Urinary bladder (tissue), 4 donors: ENCODE data around the gene GPR137B. TPM values are rescaled to one million over a fixed set of nuclear protein-coding genes. Genes with fewer than 3 reads are reported as not detected.

ENCODE experiments used
- DNase-seq: peaks from one replicate; pipeline ENCODE4 v3.0.0-alpha.2; 2015; ENCODE audit errors: extremely low spot score
- H3K27ac ChIP-seq: one replicate; pipeline ENCODE4 v1.5.1; 2013; ENCODE audit warnings: low read depth, mild to moderate bottlenecking, moderate library complexity
- H3K36me3 ChIP-seq: one replicate; pipeline ENCODE4 v1.6.1; 2013; ENCODE audit warnings: mild to moderate bottlenecking, moderate library complexity; ENCODE audit not compliant: insufficient read depth
- H3K4me1 ChIP-seq: one replicate; pipeline ENCODE4 v1.6.1; 2013; ENCODE audit warnings: mild to moderate bottlenecking, moderate library complexity; ENCODE audit not compliant: insufficient read depth
- H3K4me3 ChIP-seq: one replicate; pipeline ENCODE4 v1.5.1; 2013; ENCODE audit warnings: low read depth, low read length
- WGBS: extraction: QIAGEN DNeasy Blood & Tissue Kit; methylation state at CpG from one replicate; pipeline ENCODE4 v1.1.7; 2013; 5-methylcytosine and 5-hydroxymethylcytosine counted together
- polyA plus RNA-seq: library from polyadenylated mRNA; stranded (reverse); fragments of 200-250 nt; gene quantifications from one replicate; pipeline ENCODE4 v1.2.3, GENCODE V29; 2013
- total RNA-seq: library from RNA; depleted of rRNA; stranded (reverse); fragments of >200 nt; gene quantifications from one replicate; pipeline ENCODE4 v1.2.3, GENCODE V29; 2014
- donor health status: healthy with polysubstance abuse.
- donor health status: healthy.

Gene GPR137B
- total and polyA plus RNA-seq, 2 donors, result 20.1 to 21.1 TPM

DNA sequence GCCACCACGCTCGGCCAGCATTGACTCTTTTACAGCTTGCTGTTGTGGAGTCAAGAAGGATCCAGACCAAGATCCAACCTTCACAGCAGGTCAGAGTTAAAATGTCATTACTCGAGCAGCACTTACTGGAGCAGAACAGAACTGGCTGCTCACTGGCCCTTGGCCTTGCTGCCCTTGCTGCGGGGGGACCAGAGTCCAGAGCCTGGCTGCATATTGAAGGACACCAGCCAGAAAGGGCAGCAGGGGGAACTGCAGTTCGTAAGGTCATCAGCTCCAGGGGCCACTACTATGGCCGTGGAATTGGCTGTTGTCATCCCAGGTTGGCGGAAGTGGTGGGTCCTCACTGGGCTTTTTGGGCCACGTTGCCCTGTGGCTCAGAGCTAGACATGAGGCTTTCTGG lies 15.3 kb upstream of the GPR137B start:
- WGBS, result 93% methylated on average over 8 of the region's 8 CpGs
- Histone ChIP-seq H3K27ac (no peak overlapping the region), H3K4me1 (no peaks in the 10 kb centered on the region), H3K36me3 (no peaks in the 10 kb centered on the region), H3K4me3 (no peak overlapping the region)
- DNase-seq, result no peak

DNA sequence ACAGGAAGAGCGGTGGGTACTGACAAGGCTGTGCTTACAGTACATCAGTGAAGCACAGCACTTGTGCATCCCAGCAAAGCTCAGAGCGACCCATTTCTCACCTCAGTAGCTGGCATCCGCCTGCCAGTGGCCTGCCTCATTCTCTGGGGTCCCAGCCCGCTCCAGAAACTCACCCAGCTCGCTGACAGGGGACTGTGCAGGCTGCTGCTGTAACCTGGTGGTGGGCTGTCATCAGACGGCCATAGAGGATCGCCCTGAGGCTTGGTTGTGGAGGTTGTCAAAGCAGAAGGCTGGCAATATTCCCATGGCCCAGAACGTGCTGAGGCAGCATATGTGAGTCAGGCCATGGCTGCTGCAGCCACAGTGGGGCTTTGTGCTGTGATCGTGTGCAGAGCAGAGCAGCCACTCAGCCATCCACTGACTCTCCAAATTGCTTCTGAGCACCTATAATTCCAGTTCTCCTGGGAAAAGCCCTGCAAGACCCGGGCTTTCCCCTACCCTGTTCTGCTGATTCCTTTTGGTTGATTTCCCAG lies 13.6 kb upstream of the GPR137B start:
- H3K27ac ChIP-seq, result no peak overlapping the region
- no peaks in the 10 kb centered on the region for H3K36me3 ChIP-seq
- DNase-seq, result no peak
- no peaks in the 10 kb centered on the region for H3K4me1 ChIP-seq
- no peak overlapping the region for H3K4me3 ChIP-seq
- 77% methylated on average over 10 of the region's 10 CpGs for WGBS

DNA sequence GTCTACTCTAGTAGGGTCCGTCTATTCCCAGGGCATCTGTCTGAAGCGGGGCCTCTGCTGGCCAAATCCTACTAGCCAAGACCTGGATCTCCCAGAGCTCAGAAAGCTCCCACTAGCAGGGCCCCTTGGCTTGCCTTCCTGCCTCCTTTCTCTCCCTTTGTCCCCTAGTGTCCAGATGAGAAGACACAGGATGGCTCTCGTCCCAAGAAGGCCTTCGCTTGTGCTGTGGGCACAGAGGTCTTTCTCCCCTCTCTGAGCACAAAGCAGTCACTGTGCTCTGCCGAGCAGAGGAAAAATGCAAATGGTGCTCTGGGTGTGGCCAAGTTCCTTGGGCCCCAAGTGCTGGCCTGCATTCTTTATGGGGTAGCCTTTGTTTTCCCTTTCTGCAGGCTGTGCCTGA lies 13.0 kb upstream of the GPR137B start:
- Histone ChIP-seq H3K4me1 (no peaks in the 10 kb centered on the region), H3K36me3 (no peaks in the 10 kb centered on the region), H3K27ac (no peak overlapping the region), H3K4me3 (no peak overlapping the region)
- no peak for DNase-seq
- WGBS, result 81% methylated on average over 5 of the region's 5 CpGs

GRCh38 chr1:236130372-236130771 lies 12.0 kb upstream of the GPR137B start:
- Histone ChIP-seq H3K36me3 (no peaks in the 10 kb centered on the region), H3K4me3 (no peak overlapping the region), H3K4me1 (no peaks in the 10 kb centered on the region), H3K27ac (no peak overlapping the region)
- DNase-seq, result no peak
- 89% methylated on average over 3 of the region's 3 CpGs for WGBS

DNA sequence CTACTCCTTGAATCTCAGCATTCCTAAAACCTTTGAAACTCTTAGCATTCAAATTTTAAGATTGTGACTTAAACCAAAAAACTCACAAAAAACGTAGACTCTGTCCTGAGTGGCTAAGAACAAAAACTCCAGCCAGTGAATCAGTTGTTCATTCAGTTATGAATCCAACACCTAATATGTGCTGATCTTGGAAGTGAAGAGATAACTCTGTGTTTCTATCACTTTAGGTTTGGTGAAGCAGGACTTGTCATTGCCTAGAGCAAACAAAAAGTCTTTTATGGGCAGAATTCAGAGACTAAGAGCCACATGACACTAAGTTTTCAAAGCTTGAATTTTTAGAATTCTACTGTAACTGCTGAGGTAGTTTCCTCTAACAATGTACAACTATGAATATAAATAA lies 10.4 kb upstream of the GPR137B start:
- Histone ChIP-seq H3K27ac (no peak overlapping the region), H3K36me3 (no peaks in the 10 kb centered on the region), H3K4me1 (no peaks in the 10 kb centered on the region), H3K4me3 (no peak overlapping the region)
- 73% methylated on average over 1 of the region's 1 CpG for WGBS
- no peak for DNase-seq

DNA sequence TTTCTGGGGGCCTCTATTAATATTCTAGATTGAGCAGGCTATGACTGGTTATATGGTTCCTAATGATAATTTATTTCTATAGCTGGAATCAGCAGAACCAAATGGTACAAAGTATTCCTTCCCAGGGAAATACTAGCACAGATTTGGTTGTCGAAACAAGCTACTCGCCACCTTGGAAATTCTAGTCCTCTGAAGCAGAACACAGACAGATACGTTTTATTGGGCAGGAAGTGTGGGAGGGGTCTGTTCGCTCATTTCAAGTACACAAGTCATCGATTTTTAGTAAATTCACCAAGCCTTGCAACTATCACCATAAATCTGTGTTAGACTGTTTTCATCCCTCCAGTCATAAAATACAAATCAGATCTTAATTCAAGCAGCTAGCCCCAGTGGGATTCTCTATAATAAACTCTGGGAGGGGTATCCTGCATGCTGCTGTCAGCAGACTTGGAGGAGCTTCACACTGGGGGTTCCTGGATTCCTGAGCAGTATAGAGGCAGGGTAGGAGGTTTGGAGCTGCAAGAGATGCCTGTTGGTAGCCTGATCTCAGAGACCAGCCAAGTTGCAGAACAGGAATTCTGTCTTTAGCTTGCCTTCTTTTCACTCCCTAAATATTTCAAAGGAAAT lies 9.8 kb upstream of the GPR137B start:
- DNase-seq, result no peak

DNA sequence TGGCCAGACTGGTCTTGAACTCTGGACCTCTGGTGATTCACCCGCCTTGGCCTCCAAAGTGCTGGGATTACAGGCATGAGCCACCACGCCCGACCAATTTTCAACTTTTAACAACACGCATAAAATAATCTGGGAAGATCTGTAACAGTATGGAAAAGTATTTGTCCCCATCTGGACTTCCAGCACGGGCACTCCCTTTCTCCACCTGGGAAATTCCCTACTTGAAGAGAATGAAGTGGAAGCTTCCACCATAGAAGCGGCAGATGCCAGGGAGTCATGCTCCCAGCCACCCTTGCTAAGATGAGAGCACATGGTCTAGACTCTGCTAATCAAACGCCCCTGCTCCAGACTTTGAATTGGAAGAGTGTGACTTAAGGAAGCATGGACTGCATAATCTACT lies 9.0 kb upstream of the GPR137B start:
- WGBS, result 87% methylated on average over 7 of the region's 7 CpGs
- H3K27ac ChIP-seq, result no peak overlapping the region
- H3K36me3 ChIP-seq, result no peaks in the 10 kb centered on the region
- H3K4me3 ChIP-seq, result no peak overlapping the region
- DNase-seq, result no peak
- H3K4me1 ChIP-seq, result no peaks in the 10 kb centered on the region

More for the DNA sequence above, 9.8 kb upstream of the GPR137B start:
- Histone ChIP-seq H3K27ac (no peak overlapping the region), H3K4me3 (no peak overlapping the region), H3K4me1 (no peaks in the 10 kb centered on the region), H3K36me3 (no peaks in the 10 kb centered on the region)
- 57% methylated on average over 5 of the region's 5 CpGs for WGBS

- Histone ChIP-seq H3K4me1 (no peaks in the 10 kb centered on the region), H3K27ac (no peak overlapping the region), H3K36me3 (no peaks in the 10 kb centered on the region), H3K4me3 (no peak overlapping the region)
- no peak for DNase-seq
- WGBS, result 92% methylated on average over 1 of the region's 1 CpG
Observed at GRCh38 chr1:236133802-236134201, 8.5 kb upstream of the GPR137B start.

DNA sequence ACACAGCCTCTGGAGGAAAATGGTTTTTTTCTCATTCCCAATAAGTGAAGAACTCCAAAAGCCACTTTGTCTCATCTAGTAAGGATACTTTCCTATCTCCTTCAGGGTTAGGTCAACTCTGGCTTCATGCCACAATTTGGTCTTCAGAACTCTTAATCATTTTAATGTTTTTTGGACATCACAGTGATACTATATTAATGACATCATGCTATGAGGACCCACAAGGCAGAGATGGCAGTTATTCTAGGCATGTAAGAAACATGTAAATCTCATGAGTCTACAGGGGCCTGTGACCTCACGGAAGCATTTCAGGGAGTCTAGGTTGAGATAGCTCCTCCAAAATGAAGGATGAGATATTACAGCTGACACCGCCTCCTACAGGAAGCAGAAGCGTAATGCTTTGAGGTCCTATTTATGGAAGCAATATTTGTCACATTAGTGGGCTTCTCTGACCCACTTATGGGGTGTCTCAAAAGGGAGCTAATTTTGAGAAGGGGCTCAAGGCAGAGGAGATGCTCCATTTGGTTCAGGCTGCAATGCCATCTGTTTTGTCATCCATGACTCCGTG lies 5.0 kb upstream of the GPR137B start:
- 94% methylated on average over 4 of the region's 4 CpGs for WGBS
- H3K4me3 ChIP-seq, result no peak overlapping the region
- no peak for DNase-seq
- H3K36me3 ChIP-seq, result no peaks in the 10 kb centered on the region
- H3K27ac ChIP-seq, result no peak overlapping the region
- H3K4me1 ChIP-seq, result no peaks in the 10 kb centered on the region

GRCh38 chr1:236139495-236139894 lies 2.8 kb upstream of the GPR137B start:
- H3K36me3 ChIP-seq, result no peaks in the 10 kb centered on the region
- WGBS, result 95% methylated on average over 4 of the region's 4 CpGs
- H3K4me1 ChIP-seq, result no peaks in the 10 kb centered on the region
- no peak overlapping the region for H3K27ac ChIP-seq
- DNase-seq, result no peak
- no peak overlapping the region for H3K4me3 ChIP-seq

DNA sequence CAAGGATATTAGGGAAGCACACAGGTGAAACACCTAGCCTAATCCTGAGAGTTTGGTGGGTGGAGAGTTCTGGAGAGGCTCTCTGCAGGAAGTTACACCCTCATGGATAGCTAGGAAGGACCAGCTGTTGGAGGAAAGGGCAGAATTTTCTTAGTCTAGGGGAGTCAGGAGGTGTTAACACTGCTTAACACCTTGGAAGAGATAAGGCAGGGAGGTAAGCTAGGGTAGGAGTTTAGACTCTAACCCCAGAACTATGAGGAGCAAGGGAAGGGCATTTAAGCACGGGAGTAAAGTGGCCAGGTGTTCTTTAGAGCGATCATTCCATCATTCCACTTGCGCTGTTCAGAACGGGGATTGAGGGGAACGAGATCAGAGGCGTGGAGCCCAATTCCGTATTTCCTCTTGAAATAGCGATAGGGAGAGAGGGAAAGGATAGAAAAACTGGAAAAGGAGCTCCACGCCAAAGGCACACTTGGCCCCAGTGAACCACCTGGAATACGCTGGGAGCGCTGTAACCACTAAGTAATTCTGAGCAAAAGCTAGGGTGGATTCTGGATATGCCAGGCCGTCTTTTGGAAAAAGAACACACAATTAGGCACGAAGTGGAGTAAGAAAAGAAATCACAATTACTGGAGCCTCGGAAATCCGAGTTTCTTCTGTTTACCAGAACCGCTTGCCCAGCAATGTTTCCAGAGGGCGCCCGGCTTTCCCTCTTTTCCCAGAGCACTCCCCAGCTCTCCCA lies 1.5 kb upstream of the GPR137B start:
- peak overlapping the region; percentile 59 for H3K27ac ChIP-seq
- H3K4me1 ChIP-seq, result no peaks in the 10 kb centered on the region
- peak overlapping the region; percentile 7 for H3K4me3 ChIP-seq
- 20% methylated on average over 18 of the region's 18 CpGs for WGBS
- H3K36me3 ChIP-seq, result no peaks in the 10 kb centered on the region
- no peak for DNase-seq

DNA sequence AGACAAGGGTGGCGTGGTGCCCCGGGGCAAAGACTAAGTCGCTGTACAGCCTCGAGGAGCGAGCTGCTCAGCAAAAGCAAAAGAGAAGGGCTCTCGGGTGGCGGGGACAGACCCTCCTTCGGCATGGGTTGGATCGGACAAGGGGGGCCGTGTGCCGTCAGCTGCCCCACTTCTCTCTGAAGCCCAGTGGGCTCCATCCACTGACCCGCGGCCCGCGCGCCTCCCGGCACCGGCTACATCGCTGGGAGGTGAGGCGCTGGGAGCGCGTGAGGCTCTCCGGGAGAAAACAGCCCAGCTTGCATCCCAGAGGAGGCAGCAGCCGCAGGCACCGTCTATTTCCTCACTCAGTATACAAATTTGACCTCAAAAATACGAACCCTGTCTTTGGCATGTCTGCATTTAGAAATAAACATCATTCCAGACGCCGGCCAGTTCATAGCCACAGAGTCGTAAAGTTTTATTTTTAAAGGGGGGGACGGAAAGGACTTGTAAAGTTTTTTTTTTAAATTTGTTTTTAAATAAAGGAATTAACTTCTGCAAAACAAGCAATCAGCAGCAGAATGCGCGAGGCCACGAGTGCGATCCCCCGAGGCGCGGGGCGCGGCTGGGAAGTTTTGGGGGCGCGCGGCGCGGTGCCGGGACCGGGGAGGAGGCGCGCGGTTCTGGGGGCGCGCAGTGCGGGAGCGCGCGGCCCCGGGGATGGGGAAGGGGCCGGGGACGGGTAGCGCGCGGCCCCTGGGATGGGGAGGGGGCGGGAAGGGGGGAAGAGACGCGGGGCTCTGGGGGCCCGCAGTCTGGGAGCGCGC lies 689 bp upstream of the GPR137B start:
- H3K36me3 ChIP-seq, result no peaks in the 10 kb centered on the region
- H3K4me1 ChIP-seq, result no peaks in the 10 kb centered on the region
- DNase-seq, result no peak
- H3K4me3 ChIP-seq, result peak overlapping the region; percentile 92
- peak overlapping the region; percentile 59 for H3K27ac ChIP-seq
- WGBS, result under 1% methylated on average over 66 of the region's 67 CpGs

- WGBS, result 16% methylated on average over 39 of the region's 39 CpGs
- no peak for DNase-seq
- H3K4me3 ChIP-seq, result peak overlapping the region; percentile 92
- H3K27ac ChIP-seq, result peak overlapping the region; percentile 55
- H3K4me1 ChIP-seq, result no peaks in the 10 kb centered on the region
- H3K36me3 ChIP-seq, result no peaks in the 10 kb centered on the region
Observed at GRCh38 chr1:236143104-236143948, 987 bp downstream of the GPR137B start.
